PFSK-1 (cell line): Measurements from ENCODE around the gene TCF12.

ENCODE experiments used
- FOXP2 ChIP-seq: optimal IDR thresholded peaks from 2 replicates; pipeline ENCODE3; 2011; ENCODE audit warnings: borderline replicate concordance, control low read depth, inconsistent platforms; ENCODE audit not compliant: insufficient read depth; ENCODE audit errors: extremely low read length, extremely low read depth
- POLR2AphosphoS5 ChIP-seq: IDR thresholded peaks from 2 replicates; pipeline ENCODE4 v1.6.1; 2012; ENCODE audit warnings: low read depth, mild to moderate bottlenecking, control low read depth, low read length, moderate library complexity
- SIN3A ChIP-seq: IDR thresholded peaks from 2 replicates; pipeline ENCODE4 v1.6.1; 2012; ENCODE audit warnings: mild to moderate bottlenecking, low read length, moderate library complexity, borderline replicate concordance; ENCODE audit not compliant: insufficient read depth
- TAF1 ChIP-seq: IDR thresholded peaks from 2 replicates; pipeline ENCODE4 v1.6.1; 2012; ENCODE audit warnings: low read length, control low read depth, borderline replicate concordance; ENCODE audit not compliant: insufficient read depth
- TF ChIP-seq, protein P1 (sequence below), 2 experiments: IDR thresholded peaks; 2 replicates each; pipeline versions ENCODE4 v1.6.1 to v1.8.0; 2011 to 2012; ENCODE audit warnings: low read depth in 2 of 2, low read length in 2 of 2, control low read depth in 1 of 2, inconsistent platforms in 1 of 2, mild to moderate bottlenecking in 1 of 2, moderate library complexity in 1 of 2; ENCODE audit not compliant: insufficient read depth in 1 of 2

TCF12 gene

DNA sequence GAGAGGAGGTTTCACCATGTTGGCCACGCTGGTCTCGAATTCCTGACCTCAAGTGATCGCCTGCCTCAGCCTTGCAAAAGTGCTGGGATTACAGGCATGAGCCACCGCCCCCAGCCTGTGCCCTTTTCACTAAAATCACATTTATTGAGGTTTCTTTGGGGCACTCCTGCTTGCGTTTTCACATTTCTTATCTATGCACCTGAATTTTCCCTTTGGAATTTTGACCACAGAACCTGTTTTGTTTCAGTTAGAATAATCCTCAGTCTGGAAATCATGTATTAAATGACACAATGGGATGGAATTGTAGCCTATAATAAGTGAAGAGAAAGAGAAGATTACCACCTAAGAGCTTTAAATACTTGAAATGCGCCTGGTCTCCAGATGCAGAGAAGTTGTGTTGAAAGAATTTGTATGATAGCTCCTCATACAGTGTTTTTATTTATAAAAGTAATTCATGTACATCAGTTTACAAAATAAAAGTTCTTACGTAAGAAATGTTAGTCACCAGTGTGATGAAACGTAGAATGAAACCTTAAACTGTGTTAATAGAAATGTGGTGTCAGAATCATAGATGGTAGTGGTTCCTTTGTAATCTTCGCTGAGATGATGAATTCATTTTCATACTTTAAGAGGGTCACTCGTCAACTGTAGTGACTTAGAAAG is 107.0 kb downstream of the TCF12 start:
- TF ChIP-seq, protein P1, sequence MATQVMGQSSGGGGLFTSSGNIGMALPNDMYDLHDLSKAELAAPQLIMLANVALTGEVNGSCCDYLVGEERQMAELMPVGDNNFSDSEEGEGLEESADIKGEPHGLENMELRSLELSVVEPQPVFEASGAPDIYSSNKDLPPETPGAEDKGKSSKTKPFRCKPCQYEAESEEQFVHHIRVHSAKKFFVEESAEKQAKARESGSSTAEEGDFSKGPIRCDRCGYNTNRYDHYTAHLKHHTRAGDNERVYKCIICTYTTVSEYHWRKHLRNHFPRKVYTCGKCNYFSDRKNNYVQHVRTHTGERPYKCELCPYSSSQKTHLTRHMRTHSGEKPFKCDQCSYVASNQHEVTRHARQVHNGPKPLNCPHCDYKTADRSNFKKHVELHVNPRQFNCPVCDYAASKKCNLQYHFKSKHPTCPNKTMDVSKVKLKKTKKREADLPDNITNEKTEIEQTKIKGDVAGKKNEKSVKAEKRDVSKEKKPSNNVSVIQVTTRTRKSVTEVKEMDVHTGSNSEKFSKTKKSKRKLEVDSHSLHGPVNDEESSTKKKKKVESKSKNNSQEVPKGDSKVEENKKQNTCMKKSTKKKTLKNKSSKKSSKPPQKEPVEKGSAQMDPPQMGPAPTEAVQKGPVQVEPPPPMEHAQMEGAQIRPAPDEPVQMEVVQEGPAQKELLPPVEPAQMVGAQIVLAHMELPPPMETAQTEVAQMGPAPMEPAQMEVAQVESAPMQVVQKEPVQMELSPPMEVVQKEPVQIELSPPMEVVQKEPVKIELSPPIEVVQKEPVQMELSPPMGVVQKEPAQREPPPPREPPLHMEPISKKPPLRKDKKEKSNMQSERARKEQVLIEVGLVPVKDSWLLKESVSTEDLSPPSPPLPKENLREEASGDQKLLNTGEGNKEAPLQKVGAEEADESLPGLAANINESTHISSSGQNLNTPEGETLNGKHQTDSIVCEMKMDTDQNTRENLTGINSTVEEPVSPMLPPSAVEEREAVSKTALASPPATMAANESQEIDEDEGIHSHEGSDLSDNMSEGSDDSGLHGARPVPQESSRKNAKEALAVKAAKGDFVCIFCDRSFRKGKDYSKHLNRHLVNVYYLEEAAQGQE (IDR thresholded peaks at IDR 0.05; ENCODE audit: insufficient read depth in 1 of 2, low read depth in 2 of 2, low read length in 2 of 2): no peak
- TF ChIP-seq POLR2AphosphoS5: no peak
- no peak for TF ChIP-seq FOXP2
- no peak for TF ChIP-seq TAF1
- TF ChIP-seq SIN3A: no peak

DNA sequence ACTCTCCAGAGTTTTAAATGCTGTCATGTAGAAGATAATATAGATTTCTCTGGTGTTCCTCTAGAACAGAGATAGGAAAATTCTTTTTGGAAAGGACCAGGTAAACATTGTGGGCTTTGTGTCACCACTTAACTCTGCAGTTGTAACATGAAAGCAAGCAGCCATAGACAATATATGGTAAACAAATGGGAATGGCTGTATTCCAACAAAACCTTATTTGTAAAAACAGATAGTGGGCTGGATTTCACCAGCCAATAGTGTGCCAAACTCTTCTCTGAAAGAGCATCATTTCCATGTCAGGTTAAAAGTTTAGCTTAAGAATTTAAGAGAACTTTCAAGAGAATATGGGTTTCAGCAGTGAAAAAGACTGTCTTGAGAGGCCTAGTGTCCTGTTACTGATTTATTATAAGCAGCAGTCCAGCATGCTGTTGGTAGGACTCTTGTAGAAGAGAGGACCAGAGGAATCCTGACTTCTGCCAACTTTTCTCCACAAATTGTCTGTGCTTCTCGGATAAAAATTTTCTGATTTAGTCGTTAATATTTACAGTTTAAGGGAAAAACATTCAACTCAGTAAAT is 107.7 kb downstream of the TCF12 start:
- TF ChIP-seq FOXP2 (no peak), SIN3A (no peak), TAF1 (no peak), POLR2AphosphoS5 (no peak)
- TF ChIP-seq, protein P1 (IDR thresholded peaks at IDR 0.05; ENCODE audit: insufficient read depth in 1 of 2, low read depth in 2 of 2, low read length in 2 of 2): no peak

DNA sequence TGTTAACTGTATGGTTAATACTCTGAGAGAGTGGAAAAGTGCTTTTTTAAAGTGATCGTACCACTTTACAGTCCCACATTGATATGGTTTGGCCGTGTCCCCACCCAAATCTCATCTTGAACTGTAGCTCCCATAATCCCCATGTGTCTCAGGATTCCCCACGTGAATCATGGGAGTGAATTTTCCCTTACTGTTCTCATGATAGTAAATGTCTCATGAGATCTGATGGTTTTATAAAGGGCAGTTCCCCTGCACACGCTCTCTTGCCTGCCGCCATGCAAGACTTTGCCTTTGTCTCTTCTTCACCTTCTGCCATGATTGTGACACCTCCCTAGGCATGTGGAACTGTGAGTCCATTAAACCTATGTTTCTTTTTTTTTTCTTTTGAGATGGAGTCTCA is 109.2 kb downstream of the TCF12 start:
- TF ChIP-seq FOXP2 (no peak), SIN3A (no peak), POLR2AphosphoS5 (no peak)
- TF ChIP-seq, protein P1 (IDR thresholded peaks at IDR 0.05; ENCODE audit: insufficient read depth in 1 of 2, low read depth in 2 of 2, low read length in 2 of 2): no peak

DNA sequence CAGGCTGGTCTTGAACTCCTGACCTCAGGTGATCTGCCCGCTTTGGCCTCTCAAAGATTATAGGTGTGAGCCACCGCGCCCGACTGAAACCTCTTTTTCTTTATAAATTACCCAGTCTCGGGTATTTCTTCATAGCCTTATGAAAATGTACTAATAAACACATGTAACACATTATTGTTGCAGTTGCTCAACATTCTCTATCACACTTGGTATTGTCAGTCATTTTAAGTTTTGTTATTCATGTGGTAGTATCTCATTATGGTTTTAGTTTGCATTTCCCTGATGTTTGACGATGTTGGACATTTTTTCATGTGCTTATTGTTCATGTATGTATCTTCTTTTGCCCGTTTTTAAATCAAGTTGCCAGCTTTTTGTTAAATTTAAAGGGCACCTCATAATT is 109.7 kb downstream of the TCF12 start:
- TF ChIP-seq, protein P1 (IDR thresholded peaks at IDR 0.05; ENCODE audit: insufficient read depth in 1 of 2, low read depth in 2 of 2, low read length in 2 of 2): no peak
- no peak for TF ChIP-seq POLR2AphosphoS5
- no peak for TF ChIP-seq SIN3A
- TF ChIP-seq FOXP2: no peak
- no peak for TF ChIP-seq TAF1
